Measurements from ENCODE around the gene CEP95.

Gene CEP95

DNA sequence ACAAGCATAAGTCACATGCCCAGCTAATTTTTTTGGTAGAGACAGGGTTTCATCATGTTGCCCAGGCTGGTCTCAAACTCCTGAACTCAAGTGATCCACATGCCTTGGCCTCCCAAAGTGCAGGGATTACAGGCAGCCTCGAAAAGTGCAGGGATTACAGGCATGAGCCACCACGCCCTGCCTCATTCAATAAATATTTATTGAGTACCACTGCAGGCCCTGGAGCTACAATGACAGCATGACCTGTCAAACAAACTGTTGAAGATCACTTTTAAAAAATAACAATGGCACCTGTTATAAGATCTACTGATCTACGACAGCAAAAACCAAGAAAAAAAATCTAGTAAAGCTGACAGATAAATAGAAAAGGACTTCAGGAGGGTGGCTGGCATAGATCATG lies 76.3 kb downstream of the CEP95 start:
- TF ChIP-seq, protein P1, sequence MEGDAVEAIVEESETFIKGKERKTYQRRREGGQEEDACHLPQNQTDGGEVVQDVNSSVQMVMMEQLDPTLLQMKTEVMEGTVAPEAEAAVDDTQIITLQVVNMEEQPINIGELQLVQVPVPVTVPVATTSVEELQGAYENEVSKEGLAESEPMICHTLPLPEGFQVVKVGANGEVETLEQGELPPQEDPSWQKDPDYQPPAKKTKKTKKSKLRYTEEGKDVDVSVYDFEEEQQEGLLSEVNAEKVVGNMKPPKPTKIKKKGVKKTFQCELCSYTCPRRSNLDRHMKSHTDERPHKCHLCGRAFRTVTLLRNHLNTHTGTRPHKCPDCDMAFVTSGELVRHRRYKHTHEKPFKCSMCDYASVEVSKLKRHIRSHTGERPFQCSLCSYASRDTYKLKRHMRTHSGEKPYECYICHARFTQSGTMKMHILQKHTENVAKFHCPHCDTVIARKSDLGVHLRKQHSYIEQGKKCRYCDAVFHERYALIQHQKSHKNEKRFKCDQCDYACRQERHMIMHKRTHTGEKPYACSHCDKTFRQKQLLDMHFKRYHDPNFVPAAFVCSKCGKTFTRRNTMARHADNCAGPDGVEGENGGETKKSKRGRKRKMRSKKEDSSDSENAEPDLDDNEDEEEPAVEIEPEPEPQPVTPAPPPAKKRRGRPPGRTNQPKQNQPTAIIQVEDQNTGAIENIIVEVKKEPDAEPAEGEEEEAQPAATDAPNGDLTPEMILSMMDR (IDR thresholded peaks at IDR 0.05; ENCODE audit: insufficient read depth, missing control alignments) = no peak

DNA sequence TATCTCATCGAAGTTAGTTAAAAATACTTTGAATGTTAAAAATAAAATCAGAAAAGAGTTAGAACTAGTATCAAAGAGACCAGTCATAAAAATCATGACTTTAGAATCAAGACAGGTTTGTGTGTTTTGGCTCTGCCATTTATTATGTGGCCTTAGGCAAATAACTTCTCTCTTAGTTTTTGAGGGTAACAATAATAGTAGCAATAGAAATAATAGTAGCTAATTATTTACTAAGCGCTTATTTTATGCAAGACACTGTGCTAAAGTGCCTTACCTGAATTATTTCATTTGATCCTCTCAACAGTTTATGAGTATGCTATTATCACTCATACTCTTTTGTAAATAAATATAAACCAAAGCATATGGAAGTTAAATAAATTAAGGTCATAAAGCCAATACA lies 78.4 kb downstream of the CEP95 start:
- DNase-seq (ENCODE audit: insufficient read length, low spot score) = no peak
- TF ChIP-seq, protein P1 (IDR thresholded peaks at IDR 0.05; ENCODE audit: insufficient read depth, missing control alignments) = no peak
- no peak for FAIRE-seq

More for the DNA sequence above, 76.3 kb downstream of the CEP95 start:
- FAIRE-seq (no peak), DNase-seq (ENCODE audit: insufficient read length, low spot score) (no peak)

Data from D721Med (cell line).